Ectodermal cell (in vitro differentiated cells): ENCODE measurements around the gene PRKG1.
"Not testable (repeated sequence)": the region's sequence is repeated elsewhere in the genome, so short reads cannot be mapped to it uniquely, and the experiment has no call there.

Source experiments
- H3K27ac ChIP-seq: 2 replicates; pipeline ENCODE4 v1.7.0; 2013; ENCODE audit warnings: mild to moderate bottlenecking, low read depth, low read length; ENCODE audit not compliant: insufficient read depth, poor library complexity, severe bottlenecking
- H3K27me3 ChIP-seq: 2 replicates; pipeline ENCODE4 v1.7.0; 2013; ENCODE audit warnings: mild to moderate bottlenecking, low read length; ENCODE audit not compliant: insufficient read depth, control insufficient read depth, poor library complexity, severe bottlenecking
- H3K36me3 ChIP-seq: one replicate; pipeline ENCODE4 v1.7.0; 2013; ENCODE audit warnings: low read length; ENCODE audit not compliant: control insufficient read depth, insufficient read depth
- H3K4me1 ChIP-seq: one replicate; pipeline ENCODE4 v1.7.0; 2013; ENCODE audit warnings: low read length; ENCODE audit not compliant: control insufficient read depth, insufficient read depth
- H3K4me3 ChIP-seq: 2 replicates; pipeline ENCODE4 v1.7.0; 2013; ENCODE audit warnings: low read depth, low read length, control low read depth; ENCODE audit not compliant: insufficient read depth
- H3K9me3 ChIP-seq: 2 replicates; pipeline ENCODE4 v1.7.0; 2013; ENCODE audit warnings: mild to moderate bottlenecking, low read length, moderate library complexity; ENCODE audit not compliant: control insufficient read depth
- WGBS, 2 experiments: methylation state at CpG; one replicate each; pipeline ENCODE4 v1.1.7; 2013; ENCODE audit warnings: missing lambda C conversion rate in 2 of 2; 5-methylcytosine and 5-hydroxymethylcytosine counted together

Gene PRKG1

DNA sequence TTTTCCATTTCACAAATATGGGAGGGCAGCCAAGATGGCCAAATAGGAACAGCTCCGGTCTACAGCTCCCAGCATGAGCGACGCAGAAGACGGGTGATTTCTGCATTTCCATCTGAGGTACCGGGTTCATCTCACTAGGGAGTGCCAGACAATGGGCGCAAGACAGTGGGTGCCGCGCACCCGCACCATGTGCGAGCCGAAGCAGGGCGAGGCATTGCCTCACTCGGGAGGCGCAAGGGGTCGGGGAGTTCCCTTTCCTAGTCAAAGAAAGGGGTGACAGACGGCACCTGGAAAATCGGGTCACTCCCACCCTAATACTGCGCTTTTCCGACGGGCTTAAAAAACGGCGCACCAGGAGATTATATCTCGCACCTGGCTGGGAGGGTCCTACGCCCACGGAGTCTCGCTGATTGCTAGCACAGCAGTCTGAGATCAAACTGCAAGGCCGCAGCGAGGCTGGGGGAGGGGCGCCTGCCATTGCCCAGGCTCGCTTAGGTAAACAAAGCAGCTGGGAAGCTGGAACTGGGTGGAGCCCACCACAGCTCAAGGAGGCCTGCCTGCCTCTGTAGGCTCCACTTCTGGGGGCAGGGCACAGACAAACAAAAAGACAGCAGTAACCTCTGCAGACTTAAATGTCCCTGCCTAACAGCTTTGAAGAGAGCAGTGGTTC is 89.2 kb downstream of the PRKG1 start:
- not testable (repeated sequence) for H3K4me1 ChIP-seq, H3K27me3 ChIP-seq, H3K36me3 ChIP-seq, H3K4me3 ChIP-seq, H3K27ac ChIP-seq, H3K9me3 ChIP-seq
- 95 to 97% methylated on average over 30 of the region's 30 CpGs for WGBS, 2 experiments

DNA sequence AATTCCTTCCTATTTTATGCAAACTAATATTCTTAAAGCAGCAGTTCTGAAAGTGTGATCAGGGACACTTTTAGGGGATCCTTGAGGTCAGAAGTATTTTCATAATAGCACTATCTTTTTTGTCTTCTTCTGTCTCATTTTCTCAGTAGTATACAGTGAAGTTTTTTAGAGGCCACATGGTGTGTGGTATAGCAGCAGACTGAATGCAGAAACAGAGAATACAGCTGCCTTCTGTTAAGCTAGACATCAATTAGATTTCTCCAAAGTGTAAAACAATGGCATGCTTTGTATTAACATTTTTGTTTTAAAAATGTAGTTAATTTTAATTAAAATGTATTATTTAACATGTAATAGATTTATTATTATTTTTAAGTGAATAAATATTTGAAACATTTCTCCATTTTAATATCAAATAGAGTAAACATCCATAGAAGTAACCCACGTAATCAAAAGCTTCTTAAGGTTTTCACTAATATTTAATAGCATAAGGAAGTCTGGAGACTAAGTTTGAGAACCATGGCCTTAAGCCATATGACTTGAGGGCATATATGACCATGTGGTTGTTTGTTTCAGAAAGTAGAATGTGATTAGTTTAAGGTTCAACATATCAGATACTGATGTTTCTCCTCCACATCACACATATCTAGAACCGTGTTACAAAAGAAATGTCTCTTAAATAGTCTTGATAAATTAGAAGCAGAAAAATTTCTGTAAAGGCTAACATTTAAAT is 94.0 kb downstream of the PRKG1 start:
- H3K27ac ChIP-seq, result no peak overlapping the region
- no peak overlapping the region for H3K4me3 ChIP-seq
- no peaks in the 10 kb centered on the region for H3K27me3 ChIP-seq
- peaks cover 3% of the 10 kb centered on the region for H3K4me1 ChIP-seq
- no peaks in the 10 kb centered on the region for H3K36me3 ChIP-seq
- 80% methylated on average over 1 of the region's 2 CpGs; no CpG with 5 or more reads in 1 of the 2 experiments for WGBS, 2 experiments
- H3K9me3 ChIP-seq, result no peaks in the 10 kb centered on the region

DNA sequence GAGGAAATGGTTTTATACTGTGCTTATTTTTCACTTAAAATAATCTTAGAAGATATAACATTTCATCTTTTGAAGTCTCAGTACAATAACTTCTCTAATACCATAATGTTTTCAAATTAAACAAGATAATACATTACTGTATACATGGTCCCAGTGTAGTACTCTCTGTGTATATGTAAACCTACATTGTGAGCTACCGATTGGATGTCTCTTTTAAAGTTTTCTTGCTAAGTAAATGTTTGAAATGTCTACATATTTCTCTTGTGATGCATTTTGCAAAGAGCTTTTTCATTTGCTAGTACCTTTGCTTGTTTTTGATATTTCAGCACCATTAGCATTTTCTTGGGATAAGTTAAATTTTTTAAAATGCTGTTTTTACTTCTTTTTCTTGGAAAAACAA is 94.8 kb downstream of the PRKG1 start:
- no peaks in the 10 kb centered on the region for H3K9me3 ChIP-seq
- no peaks in the 10 kb centered on the region for H3K36me3 ChIP-seq
- H3K4me3 ChIP-seq, result no peak overlapping the region
- H3K27me3 ChIP-seq, result no peaks in the 10 kb centered on the region
- peaks cover 3% of the 10 kb centered on the region for H3K4me1 ChIP-seq
- 93 to 100% methylated on average over 1 of the region's 1 CpG for WGBS, 2 experiments
- no peak overlapping the region for H3K27ac ChIP-seq

DNA sequence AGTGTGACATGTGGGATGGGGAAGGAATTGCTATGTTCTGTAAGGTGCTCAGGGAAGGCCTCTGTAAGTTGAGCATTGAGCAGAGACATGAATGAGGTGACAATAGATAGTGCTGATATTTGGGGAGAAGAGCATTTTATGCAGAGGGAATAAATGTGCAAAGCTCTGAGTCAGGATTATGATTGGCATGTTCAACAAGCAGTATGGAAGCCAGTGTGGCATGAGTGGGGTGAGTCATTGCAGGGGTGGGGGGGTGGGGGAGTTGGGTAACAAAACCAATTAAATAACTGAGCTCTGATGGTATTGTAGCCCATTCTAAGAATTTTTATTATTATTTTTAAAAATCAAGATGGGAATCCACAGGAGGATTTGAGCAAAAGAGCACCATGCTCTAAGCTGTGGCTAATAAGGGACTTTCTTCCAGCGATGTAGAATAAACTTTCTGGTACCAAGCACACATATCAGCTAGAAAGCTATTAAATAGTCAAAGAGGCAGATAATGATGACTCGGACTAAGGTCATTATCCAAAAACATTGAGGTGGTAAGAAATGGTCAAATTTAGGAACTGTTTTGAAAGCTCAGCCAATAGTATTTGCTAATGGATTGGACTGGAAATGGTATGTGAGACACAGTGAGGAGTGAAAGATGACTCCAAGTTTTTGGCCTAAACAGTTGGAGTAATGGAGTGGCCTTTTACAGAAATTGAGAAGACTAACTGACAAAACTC is 96.4 kb downstream of the PRKG1 start:
- 99 to 100% methylated on average over 2 of the region's 2 CpGs for WGBS, 2 experiments
- H3K27ac ChIP-seq, result no peak overlapping the region
- H3K4me3 ChIP-seq, result no peak overlapping the region
- no peaks in the 10 kb centered on the region for H3K27me3 ChIP-seq
- H3K4me1 ChIP-seq, result peaks cover 3% of the 10 kb centered on the region
- H3K36me3 ChIP-seq, result no peaks in the 10 kb centered on the region
- no peaks in the 10 kb centered on the region for H3K9me3 ChIP-seq

DNA sequence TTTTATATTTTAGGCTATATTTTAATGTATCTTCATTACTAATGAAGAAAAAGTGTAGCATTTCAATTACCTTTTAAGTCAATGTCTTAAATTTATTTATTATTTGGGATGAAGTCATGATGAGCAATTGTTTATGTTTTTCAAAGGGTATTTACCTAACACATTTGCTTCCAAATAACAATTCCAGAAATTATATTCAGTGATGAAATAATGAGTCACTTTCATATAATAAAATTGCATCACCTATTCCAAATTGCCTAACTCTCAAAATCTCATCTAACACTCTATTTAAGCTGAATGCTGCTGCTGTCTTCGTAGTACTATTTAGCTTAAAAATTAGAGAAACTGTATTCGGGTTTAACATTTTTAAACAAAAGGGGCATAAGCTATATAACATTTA is 97.7 kb downstream of the PRKG1 start:
- H3K36me3 ChIP-seq, result no peaks in the 10 kb centered on the region
- H3K27ac ChIP-seq, result no peak overlapping the region
- no peak overlapping the region for H3K4me3 ChIP-seq
- H3K4me1 ChIP-seq, result peaks cover 3% of the 10 kb centered on the region
- H3K27me3 ChIP-seq, result no peaks in the 10 kb centered on the region
- 94% methylated on average over 2 of the region's 2 CpGs; no CpG with 5 or more reads in 1 of the 2 experiments for WGBS, 2 experiments
- H3K9me3 ChIP-seq, result no peaks in the 10 kb centered on the region

DNA sequence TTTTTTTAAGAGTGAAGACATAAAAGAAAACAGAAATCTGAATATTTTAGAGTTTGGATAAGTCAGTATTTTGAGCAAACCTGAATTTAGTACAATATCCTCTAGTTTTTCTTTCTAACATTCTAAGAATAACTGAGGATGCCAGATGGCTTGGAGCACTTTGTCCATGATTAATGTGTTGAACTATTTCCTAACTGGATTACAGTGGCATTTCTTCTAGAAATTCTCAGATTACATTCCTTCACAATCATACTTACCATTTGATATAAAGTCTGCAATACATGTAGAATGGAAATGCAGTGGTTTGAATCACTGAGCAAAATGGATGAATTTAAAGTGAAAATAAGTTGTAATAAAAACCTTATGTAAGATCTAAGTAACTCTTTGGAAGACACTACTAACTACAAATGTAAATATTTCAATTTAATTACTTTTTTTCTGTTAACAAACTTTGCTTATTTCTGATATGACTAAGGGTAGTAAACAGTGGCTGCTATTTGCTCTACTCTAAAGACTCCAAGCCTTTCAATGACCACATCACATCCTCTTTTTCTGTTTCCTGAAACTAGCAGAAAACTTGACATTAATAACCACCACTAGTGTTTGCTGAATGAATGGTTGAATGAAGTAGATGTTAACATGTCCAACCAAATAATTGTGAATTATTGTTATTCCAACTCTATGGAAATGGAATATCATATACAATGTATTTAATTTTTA is 102.8 kb downstream of the PRKG1 start:
- Histone ChIP-seq H3K27me3 (no peaks in the 10 kb centered on the region), H3K4me3 (no peak overlapping the region), H3K27ac (no peak overlapping the region), H3K9me3 (no peaks in the 10 kb centered on the region), H3K36me3 (no peaks in the 10 kb centered on the region), H3K4me1 (no peaks in the 10 kb centered on the region)

DNA sequence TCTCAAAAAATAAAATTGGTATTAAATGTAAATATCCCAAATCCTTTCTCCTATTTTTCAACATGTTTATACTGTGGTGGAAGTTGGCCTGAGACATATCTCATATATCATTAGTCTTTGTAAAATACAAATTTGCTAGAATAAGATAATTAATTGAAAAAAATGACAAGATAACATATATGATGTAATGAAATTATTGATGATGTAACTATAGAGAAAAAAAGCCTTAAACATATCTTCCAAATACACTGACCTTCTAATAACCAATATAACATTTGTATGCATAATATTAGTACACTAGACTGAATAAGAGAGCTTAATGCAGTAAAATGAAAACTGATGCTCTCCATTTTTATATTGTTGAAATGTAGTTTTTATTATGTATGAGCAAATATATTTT is 104.3 kb downstream of the PRKG1 start:
- H3K36me3 ChIP-seq, result no peaks in the 10 kb centered on the region
- no peaks in the 10 kb centered on the region for H3K27me3 ChIP-seq

DNA sequence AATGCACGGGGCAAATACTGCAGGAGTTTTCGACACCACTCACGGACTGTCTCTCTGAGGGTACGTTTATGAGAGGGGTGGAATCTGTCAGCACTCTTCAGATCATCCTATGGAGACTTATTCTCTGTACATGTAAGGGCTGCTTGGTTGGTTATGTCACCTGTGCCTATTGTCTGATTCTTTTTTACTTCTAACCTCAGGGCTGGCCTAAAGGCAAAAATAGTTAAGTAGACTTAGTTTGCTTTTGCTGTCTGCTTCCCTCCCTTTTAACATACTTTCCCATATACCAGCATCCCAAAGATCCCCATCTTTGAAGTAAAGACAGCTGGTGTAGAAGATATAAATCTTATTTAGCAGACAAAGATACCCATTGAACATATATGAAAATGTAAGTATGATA is 105.9 kb downstream of the PRKG1 start:
- H3K36me3 ChIP-seq, result no peaks in the 10 kb centered on the region
- H3K9me3 ChIP-seq, result no peaks in the 10 kb centered on the region
- 89 to 96% methylated on average over 4 of the region's 4 CpGs for WGBS, 2 experiments
- no peaks in the 10 kb centered on the region for H3K27me3 ChIP-seq
- H3K4me1 ChIP-seq, result peaks cover 6% of the 10 kb centered on the region
- H3K27ac ChIP-seq, result no peak overlapping the region
- H3K4me3 ChIP-seq, result no peak overlapping the region

More for the DNA sequence above, 104.3 kb downstream of the PRKG1 start:
- Histone ChIP-seq H3K27ac (no peak overlapping the region), H3K4me3 (no peak overlapping the region), H3K9me3 (no peaks in the 10 kb centered on the region), H3K4me1 (peaks cover 6% of the 10 kb centered on the region)

DNA sequence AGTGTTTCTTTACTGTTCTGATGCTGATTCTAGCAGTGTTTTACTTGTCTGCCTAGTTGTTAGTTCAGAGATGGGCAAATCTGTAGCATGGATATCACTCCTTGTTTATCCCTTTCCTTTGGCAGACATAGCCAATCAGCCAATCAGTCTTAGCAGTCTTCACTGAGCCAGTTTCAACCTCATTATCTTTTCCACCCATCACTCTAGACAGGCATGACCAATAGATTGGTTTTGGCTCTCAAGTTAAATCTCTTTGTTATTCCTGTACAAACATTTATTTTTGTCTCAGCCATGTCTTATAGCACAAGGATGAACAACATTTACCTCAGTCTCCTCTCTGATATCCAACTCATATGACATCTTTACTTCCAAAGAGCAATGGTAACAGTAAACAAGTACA is 109.5 kb downstream of the PRKG1 start:
- Histone ChIP-seq H3K27me3 (no peaks in the 10 kb centered on the region), H3K27ac (no peak overlapping the region), H3K4me1 (peaks cover 6% of the 10 kb centered on the region), H3K4me3 (no peak overlapping the region), H3K36me3 (no peaks in the 10 kb centered on the region), H3K9me3 (no peaks in the 10 kb centered on the region)

DNA sequence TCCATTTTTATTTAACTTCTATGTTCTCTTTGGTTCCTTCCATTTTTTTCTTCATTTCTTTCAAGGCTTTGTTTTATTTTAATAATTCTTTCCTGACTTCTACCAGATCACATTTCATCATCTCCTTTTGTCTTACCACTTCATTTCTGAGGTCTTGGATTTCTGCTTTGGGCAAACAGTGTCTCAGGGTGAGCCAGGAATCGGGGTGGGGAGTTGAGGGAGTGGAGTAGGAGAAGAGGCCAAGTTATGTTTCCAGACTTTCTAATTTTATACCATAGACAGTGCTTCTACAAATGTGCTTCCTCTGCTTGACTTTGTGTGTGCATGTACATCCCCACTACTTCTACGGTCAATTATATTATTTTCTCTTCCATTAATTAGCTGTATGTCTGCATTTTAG is 112.1 kb downstream of the PRKG1 start:
- no peak overlapping the region for H3K4me3 ChIP-seq
- H3K4me1 ChIP-seq, result peaks cover 6% of the 10 kb centered on the region
- WGBS, 2 experiments, result 96 to 100% methylated on average over 1 of the region's 2 CpGs

More for the DNA sequence above, 112.1 kb downstream of the PRKG1 start:
- Histone ChIP-seq H3K9me3 (no peaks in the 10 kb centered on the region), H3K36me3 (no peaks in the 10 kb centered on the region), H3K27ac (no peak overlapping the region), H3K27me3 (no peaks in the 10 kb centered on the region)
